Body of pancreas (tissue), 4 donors: Measurements from ENCODE around the gene LY6G6F.
A peak's percentile ranks its signal among the peaks of the same experiment; 100 is the strongest.

Experiments
- CTCF ChIP-seq, 7 experiments: fragments of 450-650 bp in 4 of 7; fragments of 200-600 bp in 3 of 7; sonication (generic) in 3 of 7; IDR thresholded peaks; one replicate each; pipeline ENCODE4 v1.5.1; 2016 to 2019; ENCODE audit warnings: antibody characterized with exemption in 7 of 7
- POLR2A ChIP-seq, 3 donors: fragments of 450-650 bp; IDR thresholded peaks; one replicate each; pipeline ENCODE4 v1.6.1; 2016; ENCODE audit warnings: antibody characterized with exemption in 3 of 3, mild to moderate bottlenecking in 2 of 3

- TF ChIP-seq CTCF (IDR thresholded peaks at IDR 0.05) (no peak), POLR2A (IDR thresholded peaks at IDR 0.05) (peak; percentile 72 to 93 (median 91))
Observed at GRCh38 chr6:31736021-31736767, 29.5 kb downstream of the LY6G6F start, which contains the start of gene CLIC1.
